Brain microvascular endothelial cell (primary cell): ENCODE measurements around the gene TBC1D17.

ENCODE experiments used
- DNase-seq: peaks from one replicate; pipeline ENCODE4 v3.0.0-alpha.2; 2020
- H3K27ac ChIP-seq: fragments of 250-450 bp; sonication (Bioruptor Pico); 2 replicates; pipeline ENCODE4 v1.5.1; 2020; ENCODE audit warnings: mild to moderate bottlenecking, moderate library complexity
- H3K27me3 ChIP-seq: fragments of 250-450 bp; sonication (Bioruptor Pico); replicated peaks from 2 replicates; pipeline ENCODE4 v1.5.1; 2020; ENCODE audit warnings: mild to moderate bottlenecking
- H3K36me3 ChIP-seq: fragments of 250-450 bp; sonication (Bioruptor Pico); replicated peaks from 2 replicates; pipeline ENCODE4 v1.5.1; 2020; ENCODE audit warnings: mild to moderate bottlenecking
- H3K4me3 ChIP-seq: 2 replicates; pipeline ENCODE4 v1.5.1; 2011; ENCODE audit warnings: low read depth, mild to moderate bottlenecking, control low read depth, low read length, moderate library complexity
- in situ Hi-C: cut with HindIII; loops from 2 replicates; pipeline ENCODE4 v1.10.0; 2017; ENCODE audit warnings: low sequenced_read_pairs, low pct_ligation_motif_present
- TF ChIP-seq, protein P1 (sequence below): IDR thresholded peaks from 2 replicates; pipeline ENCODE4 v1.5.1; 2011; ENCODE audit warnings: low read depth, mild to moderate bottlenecking, moderate library complexity, low read length, control low read depth, inconsistent platforms; ENCODE audit errors: missing control alignments

Gene TBC1D17

DNA sequence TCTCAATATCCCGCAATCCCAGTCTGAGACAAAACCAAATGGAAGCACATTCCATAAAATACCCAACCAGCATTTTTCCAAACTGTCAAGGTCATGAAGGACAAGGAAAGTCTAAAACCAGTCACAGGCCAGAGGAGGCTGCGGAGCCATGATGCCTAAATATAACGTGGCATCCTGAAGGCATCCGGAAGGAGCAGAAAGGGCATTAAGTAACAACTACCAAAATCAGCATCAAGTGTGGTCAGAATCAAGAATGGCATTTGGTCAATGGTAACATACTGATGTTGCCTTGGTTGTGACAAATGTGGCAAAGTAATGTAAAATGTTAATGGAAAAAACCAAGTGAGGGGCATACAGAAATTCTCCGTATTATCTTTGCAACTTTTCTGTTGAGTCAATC lies 48.0 kb downstream of the TBC1D17 start:
- Histone ChIP-seq H3K27me3 (no peaks in the 10 kb centered on the region), H3K36me3 (peaks cover 22% of the 10 kb centered on the region), H3K4me3 (no peak overlapping the region), H3K27ac (no peak overlapping the region)
- TF ChIP-seq, protein P1, sequence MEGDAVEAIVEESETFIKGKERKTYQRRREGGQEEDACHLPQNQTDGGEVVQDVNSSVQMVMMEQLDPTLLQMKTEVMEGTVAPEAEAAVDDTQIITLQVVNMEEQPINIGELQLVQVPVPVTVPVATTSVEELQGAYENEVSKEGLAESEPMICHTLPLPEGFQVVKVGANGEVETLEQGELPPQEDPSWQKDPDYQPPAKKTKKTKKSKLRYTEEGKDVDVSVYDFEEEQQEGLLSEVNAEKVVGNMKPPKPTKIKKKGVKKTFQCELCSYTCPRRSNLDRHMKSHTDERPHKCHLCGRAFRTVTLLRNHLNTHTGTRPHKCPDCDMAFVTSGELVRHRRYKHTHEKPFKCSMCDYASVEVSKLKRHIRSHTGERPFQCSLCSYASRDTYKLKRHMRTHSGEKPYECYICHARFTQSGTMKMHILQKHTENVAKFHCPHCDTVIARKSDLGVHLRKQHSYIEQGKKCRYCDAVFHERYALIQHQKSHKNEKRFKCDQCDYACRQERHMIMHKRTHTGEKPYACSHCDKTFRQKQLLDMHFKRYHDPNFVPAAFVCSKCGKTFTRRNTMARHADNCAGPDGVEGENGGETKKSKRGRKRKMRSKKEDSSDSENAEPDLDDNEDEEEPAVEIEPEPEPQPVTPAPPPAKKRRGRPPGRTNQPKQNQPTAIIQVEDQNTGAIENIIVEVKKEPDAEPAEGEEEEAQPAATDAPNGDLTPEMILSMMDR, result no peak
- in situ Hi-C loops, result no loop called here
- no peak for DNase-seq

DNA sequence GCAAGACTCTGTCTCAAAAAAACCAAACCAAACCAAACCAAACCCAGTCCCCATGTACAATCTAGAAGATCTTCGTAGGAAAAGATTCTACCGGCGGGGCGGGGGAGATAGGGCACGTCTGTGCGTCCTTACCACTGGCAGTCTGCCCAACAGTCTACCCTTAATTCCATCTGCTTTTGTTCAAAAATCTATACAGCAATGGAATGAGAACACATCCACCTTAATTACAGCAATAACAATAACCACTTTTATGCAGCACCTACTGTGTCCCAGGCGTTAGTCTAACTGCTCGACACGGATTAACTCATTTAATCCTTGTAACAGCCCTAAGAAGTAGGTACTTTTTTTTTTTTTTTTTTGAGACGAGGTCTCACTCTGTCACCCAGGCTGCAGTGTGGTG lies 49.0 kb downstream of the TBC1D17 start:
- H3K4me3 ChIP-seq, result no peak overlapping the region
- no peak for DNase-seq
- in situ Hi-C loops, result no loop called here
- no peaks in the 10 kb centered on the region for H3K27me3 ChIP-seq
- TF ChIP-seq, protein P1, result no peak
- H3K36me3 ChIP-seq, result peaks cover 22% of the 10 kb centered on the region
- H3K27ac ChIP-seq, result no peak overlapping the region

DNA sequence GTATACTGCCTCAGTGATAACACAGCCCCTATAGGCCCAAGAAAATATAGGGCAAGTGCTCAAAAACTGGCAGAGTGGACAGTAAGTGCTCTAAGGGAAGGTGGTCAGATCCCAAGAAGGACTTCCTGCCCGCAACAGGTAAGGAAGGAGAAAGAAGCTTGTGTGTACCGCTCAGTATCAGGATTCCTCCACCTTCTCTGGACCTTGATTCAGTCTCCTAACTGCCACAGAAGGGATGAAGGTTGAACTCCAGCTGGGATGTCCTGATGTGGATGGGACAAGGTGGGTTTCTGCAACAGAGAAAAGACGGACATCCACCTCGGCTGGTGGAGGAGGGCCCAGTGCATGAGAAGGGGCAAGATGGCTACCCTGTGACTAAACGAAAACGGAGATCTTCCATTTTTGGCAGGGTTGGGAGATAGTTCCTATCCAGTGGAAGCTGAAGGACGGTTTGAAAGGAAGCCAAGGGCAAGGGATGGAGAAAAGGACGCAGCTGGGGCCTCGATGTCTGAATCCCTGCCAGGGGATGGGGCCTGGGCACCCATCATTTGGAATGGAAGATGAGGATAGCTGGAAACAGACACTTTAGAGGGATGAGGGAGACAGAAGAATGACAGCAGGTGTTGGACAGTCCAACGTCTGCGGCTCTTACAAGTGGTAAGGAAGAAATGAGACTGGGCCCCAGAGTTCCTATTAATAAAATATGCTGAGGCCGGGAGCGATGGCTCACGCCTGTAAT lies 50.2 kb downstream of the TBC1D17 start:
- H3K27ac ChIP-seq, result no peak overlapping the region
- H3K27me3 ChIP-seq, result no peaks in the 10 kb centered on the region
- TF ChIP-seq, protein P1, result no peak
- no peak for DNase-seq
- in situ Hi-C loops, result no loop called here
- peaks cover 29% of the 10 kb centered on the region for H3K36me3 ChIP-seq
- H3K4me3 ChIP-seq, result peak overlapping the region; percentile 12

DNA sequence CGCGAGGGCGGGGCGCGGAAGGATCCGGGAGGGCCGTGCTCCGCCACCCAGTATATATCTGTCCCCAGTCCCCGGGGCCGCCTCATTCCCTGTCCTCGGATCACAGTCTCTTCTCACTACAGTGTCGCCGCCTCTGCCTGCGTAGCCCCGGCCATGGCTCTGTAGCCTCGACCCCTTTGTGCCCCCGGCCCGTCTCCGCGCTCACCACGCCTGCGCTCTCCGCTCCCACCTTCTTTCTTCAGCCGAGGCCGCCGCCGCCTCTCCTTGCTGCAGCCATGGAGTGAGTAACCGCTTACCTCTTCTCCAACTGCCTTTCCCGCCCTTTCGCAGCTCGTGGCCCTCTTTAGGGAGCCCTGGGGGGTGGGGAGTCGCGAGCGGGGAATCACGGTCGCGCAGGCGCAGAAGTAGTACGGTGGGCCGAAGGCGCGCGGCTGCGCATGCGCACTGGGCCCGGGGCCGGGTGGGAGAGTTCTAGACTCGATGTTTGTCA lies 51.7 kb downstream of the TBC1D17 start, which contains the start of the genes ATF5 and NUP62:
TSS of gene ATF5 (plus strand) at position 85 of the 490 bp plus-strand sequence. CDS start 1,646 bp downstream, outside the sequence.
TSS of gene NUP62 (minus strand) at position 384 of the 490 bp plus-strand sequence. CDS start 19,697 bp downstream, outside the sequence.
- Histone ChIP-seq H3K27me3 (no peaks in the 10 kb centered on the region), H3K27ac (peak within 1 kb of the TSS; percentile 86), H3K36me3 (peaks cover 22% of the 10 kb centered on the region), H3K4me3 (peak within 1 kb of the TSS; percentile 96)
- TF ChIP-seq, protein P1, result no peak
- DNase-seq, result peak; percentile 52
- in situ Hi-C loops, result no loop called here

DNA sequence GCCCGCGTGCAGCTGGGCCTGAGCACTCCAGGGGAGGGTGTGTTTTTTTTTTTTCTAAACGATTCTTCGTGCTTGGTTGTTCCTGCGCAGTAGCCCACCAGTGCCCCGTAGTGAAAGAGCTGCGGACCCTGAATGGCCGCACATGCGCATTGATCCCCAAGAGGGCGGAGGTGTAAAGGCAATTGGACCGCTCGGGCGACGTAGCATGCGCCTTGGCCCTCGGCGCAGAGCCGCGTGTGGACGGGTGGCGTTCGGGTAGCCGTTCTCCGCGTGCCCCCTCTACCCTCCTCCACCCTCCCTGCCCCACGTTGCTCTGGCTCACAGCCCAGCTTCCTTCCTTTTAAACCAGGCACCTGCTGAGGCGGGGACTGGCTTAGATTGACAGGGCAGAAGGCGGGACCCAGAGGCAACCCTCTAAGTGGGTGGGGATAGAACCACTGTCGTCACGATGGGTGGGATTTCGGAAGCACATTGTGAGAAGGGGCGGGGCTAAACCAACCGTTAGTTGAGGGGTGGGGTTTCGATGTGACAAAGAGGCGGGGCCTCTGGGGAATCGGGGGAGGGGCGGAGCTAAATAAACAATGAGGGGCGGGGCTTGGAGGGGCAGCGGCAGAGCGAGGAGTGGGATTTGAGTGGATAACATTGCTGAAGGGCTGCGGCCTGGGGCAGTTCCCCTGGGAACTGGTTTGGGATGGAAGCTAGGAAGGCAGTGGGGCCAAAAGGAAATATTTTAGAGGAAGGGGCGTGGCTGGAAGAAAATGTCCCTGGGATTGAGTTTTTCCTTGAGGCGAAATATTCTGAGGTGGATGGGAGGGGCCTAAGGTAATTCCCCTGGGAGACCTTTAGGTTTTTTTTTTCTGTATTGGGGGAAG lies 52.3 kb downstream of the TBC1D17 start:
- H3K27ac ChIP-seq, result peak overlapping the region; percentile 86
- no peaks in the 10 kb centered on the region for H3K27me3 ChIP-seq
- peaks cover 22% of the 10 kb centered on the region for H3K36me3 ChIP-seq
- in situ Hi-C loops, result no loop called here
- DNase-seq, result peak; percentile 94
- H3K4me3 ChIP-seq, result peak overlapping the region; percentile 96
- TF ChIP-seq, protein P1, result no peak
